ENCODE data around the gene ARF1.

Gene ARF1

DNA sequence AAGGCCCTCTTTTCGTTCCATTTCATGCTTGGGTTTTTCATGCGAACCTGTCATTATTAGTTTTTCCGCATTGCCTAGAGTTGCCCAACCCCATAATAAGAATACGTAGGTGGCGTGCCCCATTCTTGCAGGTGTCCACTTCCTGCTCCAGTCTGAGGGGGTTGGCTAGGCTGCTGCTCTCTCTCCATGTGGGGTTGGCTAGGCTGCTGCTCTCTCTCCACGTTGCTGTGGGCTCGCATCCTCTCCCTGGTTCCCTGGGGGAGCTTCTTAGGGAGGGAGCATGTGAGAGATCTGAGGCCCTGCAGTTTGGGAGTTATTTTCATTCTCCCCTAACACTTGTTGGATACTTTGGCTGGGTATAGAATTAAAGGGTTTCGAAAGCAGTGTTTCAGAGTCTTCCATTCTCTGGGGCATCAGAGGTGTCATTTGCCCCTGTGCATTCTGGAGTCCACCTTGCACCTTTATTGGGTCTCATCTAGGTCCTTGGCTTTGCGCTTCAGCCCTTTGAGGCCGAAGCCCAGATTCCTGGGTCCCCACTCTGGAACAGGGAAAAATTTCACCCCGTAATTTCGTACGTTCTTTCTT is 12.0 kb downstream of the ARF1 start:
- no peak overlapping the region for H3K9ac ChIP-seq (ENCODE audit: low read depth, low read length)
- H3K27me3 ChIP-seq (ENCODE audit: control insufficient read depth, insufficient read depth, low read length): no peaks in the 10 kb centered on the region
- no peak overlapping the region for H3K4me2 ChIP-seq (ENCODE audit: low read length)
- H3K4me3 ChIP-seq (ENCODE audit: low read length): no peak overlapping the region
- peaks cover 22% of the 10 kb centered on the region for H3K4me1 ChIP-seq (ENCODE audit: control insufficient read depth, insufficient read depth, low read length)
- peaks cover 9% of the 10 kb centered on the region for H3K9me3 ChIP-seq (replicated peaks; ENCODE audit: low read length)
- H3K36me3 ChIP-seq (ENCODE audit: insufficient read depth, low read length): peaks cover 86% of the 10 kb centered on the region

DNA sequence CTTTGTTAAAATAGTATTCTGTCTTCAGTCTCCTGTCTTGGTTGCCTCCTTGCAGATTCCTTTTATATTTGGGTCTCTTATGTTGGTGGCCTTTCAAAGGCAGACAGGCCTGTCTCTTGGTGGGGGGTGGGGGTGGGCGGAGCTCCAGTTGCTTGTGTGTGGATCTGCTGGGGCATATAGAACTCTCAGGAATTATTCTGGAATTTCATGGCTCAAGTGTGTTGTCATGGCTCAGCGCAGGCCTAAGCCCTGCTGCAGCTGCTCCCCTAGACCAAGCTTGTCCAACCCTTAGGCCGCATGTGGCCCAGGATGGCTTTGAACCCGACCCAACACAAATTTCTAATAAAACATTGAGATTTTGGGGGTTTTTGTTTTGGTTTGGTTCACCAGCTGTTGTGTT is 12.7 kb downstream of the ARF1 start:
- Histone ChIP-seq H3K4me2 (ENCODE audit: low read length) (no peak overlapping the region), H3K27me3 (ENCODE audit: control insufficient read depth, insufficient read depth, low read length) (no peaks in the 10 kb centered on the region), H3K9ac (ENCODE audit: low read depth, low read length) (no peak overlapping the region), H3K9me3 (replicated peaks; ENCODE audit: low read length) (peaks cover 9% of the 10 kb centered on the region), H3K4me1 (ENCODE audit: control insufficient read depth, insufficient read depth, low read length) (peaks cover 16% of the 10 kb centered on the region), H3K4me3 (ENCODE audit: low read length) (no peak overlapping the region), H3K36me3 (ENCODE audit: insufficient read depth, low read length) (peaks cover 88% of the 10 kb centered on the region)

DNA sequence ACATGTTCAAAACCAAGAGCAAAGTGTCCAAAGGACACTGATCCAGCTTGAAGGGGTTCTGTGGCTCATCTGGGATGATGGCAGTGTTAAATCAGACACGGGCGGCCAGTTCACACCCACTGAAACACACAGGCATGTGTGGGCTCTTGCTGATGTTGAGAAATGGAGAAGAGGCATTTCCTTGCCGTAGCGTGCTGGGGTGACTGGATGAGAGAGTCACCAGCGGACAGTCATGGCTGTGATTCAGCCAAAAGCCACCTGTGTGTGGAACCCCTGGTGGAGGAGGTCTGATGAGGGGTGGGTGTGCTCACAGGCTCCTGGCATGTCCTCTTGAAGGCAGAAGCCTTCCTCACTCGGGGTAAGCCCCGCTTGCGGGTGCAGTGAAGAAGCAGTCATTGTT is 13.4 kb downstream of the ARF1 start:
- no peaks in the 10 kb centered on the region for H3K27me3 ChIP-seq (ENCODE audit: control insufficient read depth, insufficient read depth, low read length)
- H3K36me3 ChIP-seq (ENCODE audit: insufficient read depth, low read length): peaks cover 90% of the 10 kb centered on the region
- H3K4me3 ChIP-seq (ENCODE audit: low read length): no peak overlapping the region
- H3K4me2 ChIP-seq (ENCODE audit: low read length): no peak overlapping the region
- H3K9ac ChIP-seq (ENCODE audit: low read depth, low read length): no peak overlapping the region
- peaks cover 9% of the 10 kb centered on the region for H3K9me3 ChIP-seq (replicated peaks; ENCODE audit: low read length)
- peaks cover 8% of the 10 kb centered on the region for H3K4me1 ChIP-seq (ENCODE audit: control insufficient read depth, insufficient read depth, low read length)

DNA sequence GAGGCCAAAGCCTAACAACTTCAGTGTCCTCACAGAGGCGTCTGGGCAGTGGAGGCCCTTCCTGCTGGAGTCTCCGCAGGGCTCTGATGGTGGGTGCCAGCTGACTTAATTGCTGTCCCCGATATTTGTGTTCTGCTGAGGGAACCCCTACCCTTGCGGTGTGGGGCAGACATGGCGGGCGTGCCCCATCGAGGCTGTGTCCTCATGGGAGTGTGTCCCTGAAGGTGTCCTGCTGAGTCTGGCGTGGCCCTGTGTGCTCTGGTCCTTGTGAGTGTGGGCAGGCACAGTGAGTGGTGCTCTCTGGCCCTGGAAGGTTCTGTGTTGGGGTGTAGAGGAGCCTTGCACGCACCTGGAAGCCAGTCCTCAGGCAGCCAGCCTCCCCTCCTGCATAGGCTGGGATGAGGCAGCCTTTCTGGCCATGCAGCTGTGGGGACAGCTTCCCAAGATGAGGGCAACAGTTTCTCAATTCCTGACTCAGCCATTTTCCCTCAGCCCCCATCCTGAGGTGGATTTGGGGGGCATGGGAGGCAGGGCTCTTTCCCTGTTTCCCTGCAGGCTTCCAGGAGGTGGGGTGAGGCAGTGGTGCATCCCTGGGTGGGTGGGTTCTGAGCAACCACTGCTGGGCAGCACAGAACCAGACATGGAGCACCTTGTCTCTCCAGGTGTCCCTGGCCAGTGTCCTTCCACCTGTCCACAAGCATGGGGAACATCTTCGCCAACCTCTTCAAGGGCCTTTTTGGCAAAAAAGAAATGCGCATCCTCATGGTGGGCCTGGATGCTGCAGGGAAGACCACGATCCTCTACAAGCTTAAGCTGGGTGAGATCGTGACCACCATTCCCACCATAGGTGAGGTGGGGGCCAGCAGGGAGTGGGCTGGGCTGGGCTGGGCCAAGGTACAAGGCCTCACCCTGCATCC is 14.2 kb downstream of the ARF1 start:
- H3K4me1 ChIP-seq (ENCODE audit: control insufficient read depth, insufficient read depth, low read length): peaks cover 2% of the 10 kb centered on the region
- no peak overlapping the region for H3K4me2 ChIP-seq (ENCODE audit: low read length)
- H3K4me3 ChIP-seq (ENCODE audit: low read length): no peak overlapping the region
- H3K27me3 ChIP-seq (ENCODE audit: control insufficient read depth, insufficient read depth, low read length): no peaks in the 10 kb centered on the region
- H3K9me3 ChIP-seq (replicated peaks; ENCODE audit: low read length): peaks cover 9% of the 10 kb centered on the region
- peaks cover 85% of the 10 kb centered on the region for H3K36me3 ChIP-seq (ENCODE audit: insufficient read depth, low read length)
- no peak overlapping the region for H3K9ac ChIP-seq (ENCODE audit: low read depth, low read length)

DNA sequence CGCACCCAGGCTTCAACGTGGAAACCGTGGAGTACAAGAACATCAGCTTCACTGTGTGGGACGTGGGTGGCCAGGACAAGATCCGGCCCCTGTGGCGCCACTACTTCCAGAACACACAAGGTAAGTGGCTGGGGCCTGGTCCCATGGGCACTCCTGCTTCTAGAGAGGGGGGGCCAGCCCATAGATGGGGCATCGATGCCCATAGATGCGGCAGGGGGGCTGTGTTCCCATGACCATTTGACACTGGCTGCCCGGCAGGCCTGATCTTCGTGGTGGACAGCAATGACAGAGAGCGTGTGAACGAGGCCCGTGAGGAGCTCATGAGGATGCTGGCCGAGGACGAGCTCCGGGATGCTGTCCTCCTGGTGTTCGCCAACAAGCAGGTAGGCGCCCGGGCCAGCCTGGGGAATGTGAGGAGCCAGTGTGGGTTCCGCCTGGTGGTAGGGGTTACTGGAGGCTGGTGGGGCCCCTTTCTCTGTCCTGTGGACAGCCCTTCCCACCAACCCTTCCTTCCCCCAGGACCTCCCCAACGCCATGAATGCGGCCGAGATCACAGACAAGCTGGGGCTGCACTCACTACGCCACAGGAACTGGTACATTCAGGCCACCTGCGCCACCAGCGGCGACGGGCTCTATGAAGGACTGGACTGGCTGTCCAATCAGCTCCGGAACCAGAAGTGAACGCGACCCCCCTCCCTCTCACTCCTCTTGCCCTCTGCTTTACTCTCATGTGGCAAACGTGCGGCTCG is 15.0 kb downstream of the ARF1 start:
- peaks cover 5% of the 10 kb centered on the region for H3K4me1 ChIP-seq (ENCODE audit: control insufficient read depth, insufficient read depth, low read length)
- no peak overlapping the region for H3K4me2 ChIP-seq (ENCODE audit: low read length)
- no peak overlapping the region for H3K9ac ChIP-seq (ENCODE audit: low read depth, low read length)
- peaks cover 78% of the 10 kb centered on the region for H3K36me3 ChIP-seq (ENCODE audit: insufficient read depth, low read length)
- no peaks in the 10 kb centered on the region for H3K27me3 ChIP-seq (ENCODE audit: control insufficient read depth, insufficient read depth, low read length)
- peaks cover 9% of the 10 kb centered on the region for H3K9me3 ChIP-seq (replicated peaks; ENCODE audit: low read length)
- no peak overlapping the region for H3K4me3 ChIP-seq (ENCODE audit: low read length)

DNA sequence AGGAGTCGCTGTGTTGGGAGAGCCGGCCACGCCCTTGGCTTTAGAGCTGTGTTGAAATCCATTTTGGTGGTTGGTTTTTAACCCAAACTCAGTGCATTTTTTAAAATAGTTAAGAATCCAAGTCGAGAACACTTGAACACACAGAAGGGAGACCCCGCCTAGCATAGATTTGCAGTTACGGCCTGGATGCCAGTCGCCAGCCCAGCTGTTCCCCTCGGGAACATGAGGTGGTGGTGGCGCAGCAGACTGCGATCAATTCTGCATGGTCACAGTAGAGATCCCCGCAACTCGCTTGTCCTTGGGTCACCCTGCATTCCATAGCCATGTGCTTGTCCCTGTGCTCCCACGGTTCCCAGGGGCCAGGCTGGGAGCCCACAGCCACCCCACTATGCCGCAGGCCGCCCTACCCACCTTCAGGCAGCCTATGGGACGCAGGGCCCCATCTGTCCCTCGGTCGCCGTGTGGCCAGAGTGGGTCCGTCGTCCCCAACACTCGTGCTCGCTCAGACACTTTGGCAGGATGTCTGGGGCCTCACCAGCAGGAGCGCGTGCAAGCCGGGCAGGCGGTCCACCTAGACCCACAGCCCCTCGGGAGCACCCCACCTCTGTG is 15.9 kb downstream of the ARF1 start:
- H3K9me3 ChIP-seq (replicated peaks; ENCODE audit: low read length): peaks cover 9% of the 10 kb centered on the region
- peaks cover 69% of the 10 kb centered on the region for H3K36me3 ChIP-seq (ENCODE audit: insufficient read depth, low read length)
- H3K4me3 ChIP-seq (ENCODE audit: low read length): no peak overlapping the region
- no peak overlapping the region for H3K9ac ChIP-seq (ENCODE audit: low read depth, low read length)
- H3K4me1 ChIP-seq (ENCODE audit: control insufficient read depth, insufficient read depth, low read length): peaks cover 6% of the 10 kb centered on the region
- no peak overlapping the region for H3K4me2 ChIP-seq (ENCODE audit: low read length)
- H3K27me3 ChIP-seq (ENCODE audit: control insufficient read depth, insufficient read depth, low read length): no peaks in the 10 kb centered on the region

DNA sequence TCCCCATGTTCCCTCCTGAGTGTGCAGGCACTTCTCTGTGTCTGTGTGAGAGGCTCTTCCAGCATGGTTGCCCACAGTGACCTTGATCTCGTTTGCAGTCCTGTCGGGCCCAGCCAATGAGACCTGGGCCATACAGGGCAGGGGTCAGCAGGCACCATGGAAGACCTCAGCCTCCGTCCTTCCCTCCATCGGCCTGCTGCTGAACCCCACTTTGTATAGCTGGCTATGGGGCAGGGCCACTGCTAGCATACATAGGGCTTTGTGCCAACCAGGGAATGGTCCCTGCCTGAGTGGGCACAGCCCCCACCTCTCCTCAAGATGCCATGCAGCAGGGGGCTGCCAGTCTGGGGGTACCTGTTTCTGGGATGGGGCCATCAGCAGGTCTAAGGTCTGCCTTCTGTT is 16.8 kb downstream of the ARF1 start:
- Histone ChIP-seq H3K27me3 (ENCODE audit: control insufficient read depth, insufficient read depth, low read length) (no peaks in the 10 kb centered on the region), H3K9me3 (replicated peaks; ENCODE audit: low read length) (peaks cover 7% of the 10 kb centered on the region), H3K9ac (ENCODE audit: low read depth, low read length) (no peak overlapping the region), H3K4me3 (ENCODE audit: low read length) (no peak overlapping the region), H3K36me3 (ENCODE audit: insufficient read depth, low read length) (peaks cover 61% of the 10 kb centered on the region), H3K4me2 (ENCODE audit: low read length) (no peak overlapping the region), H3K4me1 (ENCODE audit: control insufficient read depth, insufficient read depth, low read length) (peaks cover 15% of the 10 kb centered on the region)

DNA sequence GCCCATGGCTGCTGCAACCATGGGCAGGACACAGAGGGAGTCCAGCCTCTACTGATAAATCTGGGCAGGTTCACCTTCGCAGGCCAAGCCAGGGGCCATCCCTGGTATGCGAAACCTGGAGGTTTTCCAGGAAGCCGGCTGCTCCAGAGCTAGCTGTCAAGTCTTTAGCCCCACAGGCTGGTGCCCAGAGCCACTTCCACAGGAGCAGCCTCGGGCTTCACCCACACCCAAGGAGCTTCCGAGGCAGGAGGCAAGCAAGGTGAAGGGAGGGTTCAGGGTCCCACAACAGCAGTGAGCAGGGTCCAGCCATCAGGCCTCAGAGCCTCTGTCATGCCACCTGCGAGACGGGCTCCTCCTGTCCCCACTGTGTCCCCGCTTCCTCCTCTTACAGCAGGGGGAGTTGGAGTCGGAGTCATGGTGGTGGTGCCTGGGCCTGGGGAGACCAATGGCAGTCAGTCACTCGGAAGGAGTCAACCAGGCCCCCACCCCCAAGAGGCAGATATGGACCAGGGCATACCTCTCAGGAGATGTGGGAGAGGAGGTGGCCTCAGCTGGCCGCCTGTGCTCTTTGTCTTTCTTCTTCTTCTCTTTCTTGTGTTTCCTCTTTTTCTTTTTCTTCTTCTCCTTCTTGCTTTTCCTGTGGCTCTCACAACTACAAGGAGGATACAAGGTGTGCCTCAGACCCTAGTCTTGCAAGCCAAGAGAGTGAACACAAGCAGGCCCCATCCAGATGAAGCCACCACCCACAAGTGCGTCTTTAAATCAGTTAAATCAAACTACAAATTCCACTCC is 18.5 kb downstream of the ARF1 start:
- Histone ChIP-seq H3K9ac (ENCODE audit: low read depth, low read length) (no peak overlapping the region), H3K4me1 (ENCODE audit: control insufficient read depth, insufficient read depth, low read length) (peaks cover 15% of the 10 kb centered on the region), H3K27me3 (ENCODE audit: control insufficient read depth, insufficient read depth, low read length) (no peaks in the 10 kb centered on the region), H3K4me3 (ENCODE audit: low read length) (peak overlapping the region; percentile 95), H3K4me2 (ENCODE audit: low read length) (peak overlapping the region; percentile 96), H3K36me3 (ENCODE audit: insufficient read depth, low read length) (peaks cover 50% of the 10 kb centered on the region), H3K9me3 (replicated peaks; ENCODE audit: low read length) (no peaks in the 10 kb centered on the region)

DNA sequence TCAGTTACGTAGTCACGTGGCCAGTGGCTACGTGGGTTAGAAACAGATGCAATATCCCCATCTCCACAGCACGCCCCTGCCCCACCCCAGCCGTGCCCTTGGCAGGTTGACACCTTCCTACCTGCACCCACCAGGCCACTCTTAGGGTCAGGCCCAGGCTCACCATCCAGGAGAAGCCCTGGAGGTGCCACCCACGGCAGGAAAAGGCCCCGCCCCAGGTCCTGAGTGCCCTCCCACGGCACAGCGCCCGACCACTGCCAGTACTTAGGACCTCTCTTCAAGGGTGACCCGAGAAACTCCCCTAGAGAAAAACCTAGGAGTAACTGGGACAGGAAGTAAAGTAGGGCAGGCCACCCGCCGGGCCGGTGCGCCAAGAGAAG is 19.1 kb downstream of the ARF1 start:
- H3K27me3 ChIP-seq (ENCODE audit: control insufficient read depth, insufficient read depth, low read length): no peaks in the 10 kb centered on the region
- peaks cover 49% of the 10 kb centered on the region for H3K36me3 ChIP-seq (ENCODE audit: insufficient read depth, low read length)
- peaks cover 15% of the 10 kb centered on the region for H3K4me1 ChIP-seq (ENCODE audit: control insufficient read depth, insufficient read depth, low read length)
- peak overlapping the region; percentile 96 for H3K4me2 ChIP-seq (ENCODE audit: low read length)
- peak overlapping the region; percentile 95 for H3K4me3 ChIP-seq (ENCODE audit: low read length)
- peak overlapping the region; percentile 82 for H3K9ac ChIP-seq (ENCODE audit: low read depth, low read length)
- no peaks in the 10 kb centered on the region for H3K9me3 ChIP-seq (replicated peaks; ENCODE audit: low read length)

DNA sequence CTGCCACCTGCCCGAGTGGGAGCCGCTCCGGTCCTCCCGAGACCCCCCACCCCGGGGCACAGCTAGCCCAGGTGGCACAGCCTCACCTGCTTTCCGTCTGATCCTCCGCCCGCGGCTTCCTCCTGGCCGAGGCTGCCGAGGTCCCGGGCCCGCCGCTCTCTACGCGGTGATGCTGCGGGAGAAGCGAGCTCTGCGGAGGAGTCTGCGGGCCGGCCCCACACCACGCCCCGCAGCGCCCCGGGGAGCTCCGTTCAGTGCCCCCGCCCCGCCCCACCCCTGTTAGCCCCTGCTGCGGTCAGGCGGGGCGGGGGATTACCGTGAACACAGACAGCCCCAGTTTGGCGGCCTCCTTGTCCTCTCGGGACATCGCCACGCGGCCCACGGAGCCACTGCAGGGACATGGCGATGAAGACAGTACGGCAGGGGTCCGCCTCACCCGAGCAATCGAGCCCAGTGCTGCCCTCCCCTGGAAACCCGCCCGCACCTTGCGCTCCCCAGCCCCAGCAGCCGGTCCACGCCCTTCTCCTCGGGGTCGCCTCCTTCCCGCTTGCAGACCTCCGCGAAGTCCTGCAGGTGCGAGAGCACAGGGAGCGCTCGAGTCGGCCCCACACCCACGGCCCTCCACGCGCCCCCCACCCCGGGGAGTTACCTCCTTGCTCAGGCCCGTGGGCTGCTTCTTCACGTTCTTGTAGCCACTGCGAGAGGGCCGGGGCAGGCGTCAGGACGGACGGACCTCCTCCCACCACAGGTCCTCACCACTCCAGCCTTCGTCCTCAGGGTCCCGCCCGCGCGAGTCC is 19.7 kb downstream of the ARF1 start:
- Histone ChIP-seq H3K4me1 (ENCODE audit: control insufficient read depth, insufficient read depth, low read length) (peaks cover 15% of the 10 kb centered on the region), H3K9me3 (replicated peaks; ENCODE audit: low read length) (no peaks in the 10 kb centered on the region), H3K4me2 (ENCODE audit: low read length) (peak overlapping the region; percentile 96), H3K36me3 (ENCODE audit: insufficient read depth, low read length) (peaks cover 47% of the 10 kb centered on the region), H3K27me3 (ENCODE audit: control insufficient read depth, insufficient read depth, low read length) (no peaks in the 10 kb centered on the region), H3K9ac (ENCODE audit: low read depth, low read length) (peak overlapping the region; percentile 82), H3K4me3 (ENCODE audit: low read length) (peak overlapping the region; percentile 95)

All from skeletal muscle satellite cell (primary cell).